ENCODE results near the gene TMEM259.
"Not testable (repeated sequence)": the region's sequence is repeated elsewhere in the genome, so short reads cannot be mapped to it uniquely, and the experiment has no call there.

- not testable (repeated sequence) for TF ChIP-seq CTCF, POLR2AphosphoS5 (IDR thresholded peaks at IDR 0.05)
These were observed 4.2 kb upstream of the TMEM259 start for GRCh38 chr19:1025080-1025479.
